ENCODE measurements around the gene METTL23.
"Not testable (repeated sequence)": the region's sequence is repeated elsewhere in the genome, so short reads cannot be mapped to it uniquely, and the experiment has no call there.

Gene METTL23

DNA sequence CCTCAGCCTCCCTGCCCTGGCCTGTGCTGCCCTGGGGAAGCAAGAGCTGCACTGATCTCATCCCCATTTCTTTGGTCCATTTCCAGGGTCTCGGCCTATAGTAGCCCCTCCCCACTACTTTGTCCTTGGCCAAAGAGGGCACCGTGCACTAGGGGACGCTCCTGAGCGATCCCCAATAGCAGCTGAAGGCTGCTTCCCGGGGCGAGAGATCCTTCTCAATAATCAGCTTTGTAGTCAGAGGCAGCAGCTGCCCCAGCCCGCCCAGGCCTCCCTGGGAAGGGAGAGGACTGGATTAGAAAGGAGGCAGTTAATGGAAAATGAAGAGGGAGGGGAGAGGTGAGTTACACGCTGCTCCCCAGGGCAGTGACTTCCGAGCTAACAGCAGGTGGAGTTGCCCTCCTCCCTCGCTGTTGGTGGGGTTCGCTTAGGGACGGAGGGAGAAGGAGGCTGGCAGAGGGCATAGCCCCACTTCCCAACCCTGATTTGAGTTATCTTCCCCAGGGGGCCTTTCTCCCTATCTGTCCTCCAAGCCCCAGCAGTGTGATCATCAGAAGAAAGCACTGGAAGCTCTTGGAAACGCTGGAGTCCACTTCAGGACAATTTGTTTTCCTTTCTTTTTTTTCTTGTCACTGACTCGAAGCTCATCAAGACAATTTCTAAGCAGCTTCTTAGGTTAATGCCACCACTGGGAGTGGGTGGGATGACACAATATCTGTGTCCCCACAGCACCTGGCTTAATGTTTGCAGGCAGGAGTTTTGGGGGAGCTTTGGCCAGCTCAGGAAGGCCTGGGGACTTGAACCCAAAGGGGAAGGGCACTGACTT, 18.4 kb upstream of the METTL23 start:
- H3K4me3 ChIP-seq: peak overlapping the region; percentile 95 to 97

DNA sequence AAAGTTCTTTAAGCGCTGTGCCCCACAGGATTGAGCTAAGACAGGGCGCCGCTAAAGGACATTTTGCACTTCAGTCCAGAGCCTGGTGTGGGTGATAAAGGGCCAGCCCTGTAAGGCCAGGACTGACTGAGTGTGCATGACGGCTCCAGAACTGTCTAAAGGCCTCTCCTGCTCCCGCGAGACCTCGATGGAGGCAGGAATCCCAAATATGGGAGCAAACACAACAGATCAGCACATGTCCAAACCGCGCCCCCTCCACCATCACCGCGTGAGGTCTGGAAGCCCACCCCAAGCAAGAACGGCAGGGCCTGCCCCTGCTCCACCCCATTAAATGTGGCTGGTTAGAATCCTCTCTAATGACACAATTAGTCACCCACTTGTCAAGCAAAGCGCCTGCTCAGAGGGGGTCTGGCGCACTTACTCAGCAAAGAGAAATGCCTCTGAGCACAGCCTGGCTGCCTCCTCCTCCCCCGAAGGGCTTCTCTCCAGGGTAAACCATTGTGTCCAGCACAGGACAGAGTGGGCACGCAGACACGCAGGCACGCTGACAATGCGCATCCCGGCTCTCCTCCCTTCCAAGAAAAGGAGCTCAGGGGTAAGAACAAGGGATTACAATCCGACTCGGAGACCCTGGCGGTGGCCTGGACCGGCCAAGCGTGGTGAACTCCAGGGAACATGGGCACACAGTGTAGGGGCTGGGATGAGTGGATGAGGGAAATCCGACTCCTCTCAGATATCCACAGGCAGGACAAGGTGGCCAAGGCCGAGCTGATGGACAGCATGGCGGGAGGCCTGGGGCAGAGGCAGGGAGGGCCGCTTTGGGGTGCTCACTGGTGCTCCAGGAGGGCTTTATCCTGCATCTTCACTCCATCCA, 17.3 kb upstream of the METTL23 start:
- peak; percentile 96 to 98 for DNase-seq
- TF ChIP-seq, protein P1, sequence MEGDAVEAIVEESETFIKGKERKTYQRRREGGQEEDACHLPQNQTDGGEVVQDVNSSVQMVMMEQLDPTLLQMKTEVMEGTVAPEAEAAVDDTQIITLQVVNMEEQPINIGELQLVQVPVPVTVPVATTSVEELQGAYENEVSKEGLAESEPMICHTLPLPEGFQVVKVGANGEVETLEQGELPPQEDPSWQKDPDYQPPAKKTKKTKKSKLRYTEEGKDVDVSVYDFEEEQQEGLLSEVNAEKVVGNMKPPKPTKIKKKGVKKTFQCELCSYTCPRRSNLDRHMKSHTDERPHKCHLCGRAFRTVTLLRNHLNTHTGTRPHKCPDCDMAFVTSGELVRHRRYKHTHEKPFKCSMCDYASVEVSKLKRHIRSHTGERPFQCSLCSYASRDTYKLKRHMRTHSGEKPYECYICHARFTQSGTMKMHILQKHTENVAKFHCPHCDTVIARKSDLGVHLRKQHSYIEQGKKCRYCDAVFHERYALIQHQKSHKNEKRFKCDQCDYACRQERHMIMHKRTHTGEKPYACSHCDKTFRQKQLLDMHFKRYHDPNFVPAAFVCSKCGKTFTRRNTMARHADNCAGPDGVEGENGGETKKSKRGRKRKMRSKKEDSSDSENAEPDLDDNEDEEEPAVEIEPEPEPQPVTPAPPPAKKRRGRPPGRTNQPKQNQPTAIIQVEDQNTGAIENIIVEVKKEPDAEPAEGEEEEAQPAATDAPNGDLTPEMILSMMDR (IDR thresholded peaks at IDR 0.05): no peak
- peak overlapping the region; percentile 95 to 97 for H3K4me3 ChIP-seq
- peak overlapping the region; percentile 96 to 98 for H3K27ac ChIP-seq
- H3K4me1 ChIP-seq: peaks cover 12 to 53% (median 34%) of the 10 kb centered on the region in 4 donors
- intact Hi-C loops (cut with DNase I; ENCODE audit: low total_unique reads): no loop called here
- H3K36me3 ChIP-seq: peaks cover 0 to 17% (median 17%) of the 10 kb centered on the region in 3 donors
- no peaks in the 10 kb centered on the region for H3K27me3 ChIP-seq
- H3K9me3 ChIP-seq: no peaks in the 10 kb centered on the region

More for the DNA sequence above, 18.4 kb upstream of the METTL23 start:
- intact Hi-C loops (cut with DNase I; ENCODE audit: low total_unique reads): no loop called here
- Histone ChIP-seq H3K27me3 (no peaks in the 10 kb centered on the region), H3K36me3 (peaks cover 0 to 6% (median 6%) of the 10 kb centered on the region in 3 donors), H3K4me1 (peaks cover 12 to 56% (median 36%) of the 10 kb centered on the region in 4 donors), H3K27ac (peak overlapping the region; percentile 96 to 98), H3K9me3 (no peaks in the 10 kb centered on the region)
- no peak for DNase-seq
- TF ChIP-seq, protein P1 (IDR thresholded peaks at IDR 0.05): peak in 1 of 2 experiments; percentile 22

DNA sequence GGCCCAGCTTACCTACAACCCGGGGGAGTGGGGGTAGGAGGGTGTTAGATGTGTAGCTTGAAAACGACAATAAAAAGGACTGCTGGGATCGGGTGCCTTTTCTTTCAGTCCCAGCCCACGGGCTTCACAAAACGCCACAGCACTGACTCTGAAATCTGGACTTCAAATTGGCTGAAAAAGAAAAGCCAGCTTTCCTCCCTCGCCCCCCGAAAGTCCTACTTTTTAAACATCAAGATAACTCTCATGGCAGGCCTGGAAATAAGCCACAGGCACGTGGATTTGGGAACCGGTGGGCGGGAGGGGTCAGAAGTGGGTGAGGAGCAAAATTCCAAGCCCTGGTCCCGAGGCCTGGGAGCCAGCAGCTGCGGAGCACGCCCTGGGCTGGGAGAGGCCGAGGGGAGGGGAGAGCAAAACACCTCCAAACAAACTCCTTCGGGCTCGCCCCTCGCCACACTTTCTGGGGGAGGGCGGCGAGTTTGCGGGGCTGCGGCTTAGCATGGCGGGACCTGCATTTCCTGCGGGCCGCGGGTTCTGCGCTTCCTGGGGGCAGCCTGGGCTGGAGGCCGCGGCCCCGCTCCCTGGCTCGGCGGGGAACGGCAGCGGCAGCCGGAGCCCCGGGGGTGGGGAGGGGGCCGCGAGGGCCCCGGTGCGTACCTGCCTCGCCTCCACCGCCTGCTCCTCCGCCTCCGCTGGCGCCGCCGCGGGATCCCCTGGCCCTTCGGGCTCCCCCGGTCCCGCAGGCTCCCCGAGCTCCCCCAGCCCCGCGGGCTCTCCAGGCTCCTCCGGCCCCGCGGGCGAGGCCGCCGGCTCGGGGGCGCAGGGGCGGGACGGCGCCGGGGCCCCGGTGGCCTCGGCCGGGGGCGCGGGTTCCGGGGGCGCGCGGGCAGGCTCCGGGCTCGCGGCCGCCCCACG, 16.4 kb upstream of the METTL23 start:
- H3K27ac ChIP-seq: peak overlapping the region; percentile 96 to 98
- not testable (repeated sequence) for H3K9me3 ChIP-seq, H3K27me3 ChIP-seq
- peak in 1 of 2 donors; percentile 65 for DNase-seq
- peak overlapping the region; percentile 95 to 97 for H3K4me3 ChIP-seq
- peaks cover 12 to 48% (median 35%) of the 10 kb centered on the region in 4 donors for H3K4me1 ChIP-seq
- peaks cover 0 to 24% (median 20%) of the 10 kb centered on the region in 3 donors for H3K36me3 ChIP-seq
- intact Hi-C loops (cut with DNase I; ENCODE audit: low total_unique reads): loop anchor here (10.0 kb wide), 3 partner anchors 85 to 185 kb away; no protein-coding TSS in a partner anchor

DNA sequence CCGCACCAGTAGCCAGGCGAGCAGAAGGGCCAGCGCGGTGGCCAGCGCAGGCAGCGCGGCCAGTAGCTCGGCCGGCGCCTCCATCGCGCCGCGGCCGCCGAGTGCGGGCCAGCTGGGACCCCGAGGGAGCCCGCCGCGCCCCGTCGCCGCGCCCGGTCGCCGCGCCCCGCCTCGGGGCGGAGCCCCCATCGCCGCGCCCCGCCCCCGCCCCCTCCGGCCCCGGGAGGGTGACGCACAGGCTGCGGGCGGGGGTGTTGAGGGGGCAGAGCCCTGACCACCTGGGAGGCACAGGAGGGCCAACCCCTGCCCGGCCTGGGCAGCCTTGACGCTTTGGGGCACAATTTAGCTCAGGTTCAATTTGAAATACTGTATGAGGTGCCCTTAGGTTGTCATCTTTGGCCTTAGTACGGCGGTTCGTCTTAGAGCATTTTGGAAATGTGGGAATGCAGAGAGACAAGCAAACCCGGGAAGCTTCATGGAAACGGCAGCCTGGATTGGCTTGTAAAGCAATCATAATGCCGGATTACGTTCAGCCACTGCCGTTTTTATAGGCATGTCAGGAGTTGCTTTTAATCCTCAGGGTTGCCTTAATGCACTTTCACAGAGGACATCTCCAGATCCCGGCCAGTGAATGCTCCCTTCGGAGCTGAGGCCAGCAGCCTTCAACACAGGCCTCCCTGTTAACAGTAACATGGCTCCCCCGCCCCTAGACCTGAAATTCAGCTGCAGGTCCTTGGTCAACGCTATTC, 15.6 kb upstream of the METTL23 start, which contains the start of gene MXRA7:
Gene MXRA7, minus strand, starts transcription at position 103 of the 749 bp plus-strand sequence. Its CDS starts 19 bp downstream, at position 84.
- TF ChIP-seq, protein P1 (IDR thresholded peaks at IDR 0.05): no peak

DNA sequence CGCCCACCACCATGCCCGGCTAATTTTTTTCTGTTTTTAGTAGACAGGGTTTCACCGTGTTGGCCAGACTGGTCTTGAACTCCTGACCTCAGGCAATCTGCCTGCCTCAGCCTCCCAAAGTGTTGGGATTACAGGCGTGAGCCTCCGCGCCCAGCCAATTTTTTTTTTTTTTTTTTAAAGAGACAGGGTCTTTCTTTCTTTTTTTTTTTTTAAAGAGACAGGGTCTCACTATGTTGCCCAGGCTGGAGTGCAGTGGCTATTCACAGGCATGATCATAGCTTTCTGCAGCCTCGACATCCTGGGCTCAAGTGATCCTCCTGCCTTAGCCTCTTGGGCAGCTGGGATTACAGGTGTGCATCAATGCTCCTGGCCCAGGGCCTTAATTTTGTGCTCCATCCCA, 14.3 kb upstream of the METTL23 start:
- Histone ChIP-seq H3K36me3 (peaks cover 11 to 45% (median 40%) of the 10 kb centered on the region in 3 donors), H3K27ac (peak overlapping the region; percentile 78 to 82), H3K4me1 (peaks cover 12 to 53% (median 33%) of the 10 kb centered on the region in 4 donors)
- H3K27me3 ChIP-seq, H3K4me3 ChIP-seq, H3K9me3 ChIP-seq: not testable (repeated sequence)
- DNase-seq: peak in 1 of 2 donors; percentile 54
- intact Hi-C loops (cut with DNase I; ENCODE audit: low total_unique reads): loop anchor here (10.0 kb wide), 3 partner anchors 88 to 188 kb away; no protein-coding TSS in a partner anchor

More for the DNA sequence above, 15.6 kb upstream of the METTL23 start, which contains the start of gene MXRA7:
- Histone ChIP-seq H3K27ac (peak within 1 kb of the TSS; percentile 96 to 98), H3K9me3 (no peaks in the 10 kb centered on the region), H3K4me1 (peaks cover 12 to 47% (median 38%) of the 10 kb centered on the region in 4 donors), H3K36me3 (peaks cover 2 to 32% (median 28%) of the 10 kb centered on the region in 3 donors), H3K4me3 (peak within 1 kb of the TSS; percentile 95 to 97), H3K27me3 (no peaks in the 10 kb centered on the region)
- intact Hi-C loops (cut with DNase I; ENCODE audit: low total_unique reads): loop anchor here (10.0 kb wide), 3 partner anchors 86 to 186 kb away; no protein-coding TSS in a partner anchor
- peak; percentile 66 to 91 for DNase-seq
